Tibial artery (tissue), 4 donors: ENCODE measurements around the gene EFCAB11.

Source experiments
- DNase-seq, 2 donors: peaks; one replicate each; pipeline ENCODE4 v3.0.0-alpha.2; 2019
- H3K27ac ChIP-seq, 2 donors: fragments of 200-600 bp; sonication (generic) in 1 of 2; 1 replicate in 1 of 2; 2 replicates in 1 of 2; pipeline ENCODE4 v1.5.1; 2018 to 2019; ENCODE audit warnings: mild to moderate bottlenecking in 1 of 2
- H3K27me3 ChIP-seq, 2 donors: fragments of 200-600 bp; sonication (generic) in 1 of 2; one replicate each; pipeline versions ENCODE4 v1.5.1 to v1.6.0; 2016 to 2019
- H3K36me3 ChIP-seq, 3 donors: fragments of 200-600 bp; sonication (generic) in 2 of 3; one replicate each; pipeline ENCODE4 v1.5.1; 2016 to 2019; ENCODE audit warnings: mild to moderate bottlenecking in 2 of 3
- H3K4me1 ChIP-seq, 4 donors: fragments of 200-600 bp; sonication (generic) in 2 of 4; 1 replicate in 3 of 4; 2 replicates in 1 of 4; pipeline ENCODE4 v1.5.1; 2016 to 2019
- H3K4me3 ChIP-seq, 2 donors: fragments of 200-600 bp; sonication (generic) in 1 of 2; 1 replicate in 1 of 2; 2 replicates in 1 of 2; pipeline ENCODE4 v1.5.1; 2018 to 2019; ENCODE audit warnings: mild to moderate bottlenecking in 2 of 2
- H3K9me3 ChIP-seq, 3 donors: fragments of 200-600 bp; sonication (generic) in 1 of 3; one replicate each; pipeline ENCODE4 v1.5.1; 2016 to 2019
- CTCF ChIP-seq, 2 experiments: fragments of 200-600 bp in 1 of 2; fragments of 450-650 bp in 1 of 2; IDR thresholded peaks; one replicate each; pipeline ENCODE4 v1.5.1; 2017 to 2019; ENCODE audit warnings: antibody characterized with exemption in 2 of 2, mild to moderate bottlenecking in 1 of 2, moderate library complexity in 1 of 2
- intact Hi-C: fragments of 100-400 bp; cut with DNase I; formaldehyde crosslinking; loops from one replicate; pipeline ENCODE4 v1.15.0; 2023; ENCODE audit warnings: low total_unique reads

EFCAB11 gene

GRCh38 chr14:89773151-89773550 lies 181.4 kb downstream of the EFCAB11 start:
- no peak overlapping the region for H3K4me3 ChIP-seq
- TF ChIP-seq CTCF (IDR thresholded peaks at IDR 0.05) = no peak
- no peaks in the 10 kb centered on the region for H3K27me3 ChIP-seq
- intact Hi-C loops = no loop called here
- DNase-seq = no peak
- H3K27ac ChIP-seq = no peak overlapping the region
- H3K36me3 ChIP-seq = no peaks in the 10 kb centered on the region
- no peaks in the 10 kb centered on the region for H3K9me3 ChIP-seq
- no peaks in the 10 kb centered on the region for H3K4me1 ChIP-seq

- no peaks in the 10 kb centered on the region for H3K4me1 ChIP-seq
- DNase-seq = no peak
- H3K27me3 ChIP-seq = no peaks in the 10 kb centered on the region
- H3K27ac ChIP-seq = no peak overlapping the region
- intact Hi-C loops = no loop called here
- H3K4me3 ChIP-seq = no peak overlapping the region
- no peaks in the 10 kb centered on the region for H3K36me3 ChIP-seq
- H3K9me3 ChIP-seq = no peaks in the 10 kb centered on the region
- no peak for TF ChIP-seq CTCF (IDR thresholded peaks at IDR 0.05)
These were observed 183.3 kb downstream of the EFCAB11 start for GRCh38 chr14:89771251-89771650.

GRCh38 chr14:89767861-89768268 lies 186.7 kb downstream of the EFCAB11 start:
- Histone ChIP-seq H3K27ac (no peak overlapping the region), H3K9me3 (no peaks in the 10 kb centered on the region), H3K27me3 (no peaks in the 10 kb centered on the region), H3K4me3 (no peak overlapping the region), H3K36me3 (no peaks in the 10 kb centered on the region), H3K4me1 (no peaks in the 10 kb centered on the region)
- TF ChIP-seq CTCF (IDR thresholded peaks at IDR 0.05) = peak; percentile 41 to 42
- no peak for DNase-seq
- intact Hi-C loops = no loop called here

GRCh38 chr14:89767131-89767530 lies 187.4 kb downstream of the EFCAB11 start:
- no peak for TF ChIP-seq CTCF (IDR thresholded peaks at IDR 0.05)
- intact Hi-C loops = no loop called here

GRCh38 chr14:89765346-89765745 lies 189.2 kb downstream of the EFCAB11 start:
- TF ChIP-seq CTCF (IDR thresholded peaks at IDR 0.05) = no peak
- Histone ChIP-seq H3K4me1 (no peaks in the 10 kb centered on the region), H3K27ac (no peak overlapping the region), H3K27me3 (no peaks in the 10 kb centered on the region), H3K4me3 (no peak overlapping the region), H3K36me3 (no peaks in the 10 kb centered on the region), H3K9me3 (no peaks in the 10 kb centered on the region)
- DNase-seq = no peak
- intact Hi-C loops = no loop called here

More at GRCh38 chr14:89767131-89767530, 187.4 kb downstream of the EFCAB11 start:
- Histone ChIP-seq H3K9me3 (no peaks in the 10 kb centered on the region), H3K4me3 (no peak overlapping the region), H3K27me3 (no peaks in the 10 kb centered on the region), H3K4me1 (no peaks in the 10 kb centered on the region), H3K36me3 (no peaks in the 10 kb centered on the region), H3K27ac (no peak overlapping the region)
- no peak for DNase-seq

- H3K4me1 ChIP-seq = no peaks in the 10 kb centered on the region
- H3K36me3 ChIP-seq = no peaks in the 10 kb centered on the region
- H3K4me3 ChIP-seq = no peak overlapping the region
- H3K9me3 ChIP-seq = no peaks in the 10 kb centered on the region
- no peaks in the 10 kb centered on the region for H3K27me3 ChIP-seq
- H3K27ac ChIP-seq = no peak overlapping the region
- intact Hi-C loops = no loop called here
- DNase-seq = no peak
- no peak for TF ChIP-seq CTCF (IDR thresholded peaks at IDR 0.05)
These were observed 194.4 kb downstream of the EFCAB11 start for GRCh38 chr14:89760086-89760485.
